H1 (cell line): ENCODE results near the gene NHP2. TPM values are rescaled to one million over a fixed set of nuclear protein-coding genes. Genes with fewer than 3 reads are reported as not detected.

Experiments
- CTCF ChIA-PET: fragments of 300-600 bp; sonication (Branson Sonifier 250); formaldehyde crosslinking; loops from one replicate; lab custom pipeline; 2021; ENCODE audit not compliant: partially characterized antibody; lab: Charles Lee
- POLR2A ChIA-PET: fragments of 300-600 bp; sonication (Branson Sonifier 250); formaldehyde crosslinking; loops from one replicate; lab custom pipeline; 2021; ENCODE audit warnings: inconsistent platforms; ENCODE audit not compliant: partially characterized antibody; lab: Charles Lee
- DNase-seq, 2 experiments: peaks; one replicate each; pipeline versions ENCODE4 v3.0.0 to v3.0.0-alpha.2; 2010 to 2022; ENCODE audit warnings: low spot score in 2 of 2, low read depth in 1 of 2, mixed read lengths in 1 of 2
- FAIRE-seq: peaks from 2 replicates; lab custom pipeline; 2011; peaks lifted over from hg19 to GRCh38; lab: Jason Lieb, UNC
- H2AFZ ChIP-seq: 2 replicates; pipeline ENCODE4 v1.8.1; 2012; ENCODE audit warnings: low read length, inconsistent platforms
- H2AK5ac ChIP-seq: 2 replicates; pipeline ENCODE4 v1.6.1; 2013; ENCODE audit warnings: low read depth, low read length
- H2BK120ac ChIP-seq: replicated peaks from 2 replicates; pipeline ENCODE3; 2013; ENCODE audit warnings: low read depth, low read length, inconsistent platforms
- H2BK12ac ChIP-seq: 2 replicates; pipeline ENCODE4 v1.6.1; 2013; ENCODE audit warnings: low read depth, low read length
- H2BK15ac ChIP-seq: 2 replicates; pipeline ENCODE4 v1.6.1; 2013; ENCODE audit warnings: low read length
- H2BK20ac ChIP-seq: 2 replicates; pipeline ENCODE4 v1.6.1; 2013; ENCODE audit warnings: low read length
- H2BK5ac ChIP-seq: 2 replicates; pipeline ENCODE4 v1.6.1; 2013; ENCODE audit warnings: low read depth, low read length
- H3K14ac ChIP-seq: 2 replicates; pipeline ENCODE4 v1.6.1; 2013; ENCODE audit warnings: inconsistent platforms; ENCODE audit not compliant: insufficient read length
- H3K18ac ChIP-seq: 2 replicates; pipeline ENCODE4 v1.6.1; 2013; ENCODE audit warnings: low read length; ENCODE audit errors: extremely low read depth
- H3K23ac ChIP-seq: 2 replicates; pipeline ENCODE4 v1.6.1; 2013; ENCODE audit warnings: inconsistent platforms; ENCODE audit not compliant: insufficient read length
- H3K23me2 ChIP-seq: 2 replicates; pipeline ENCODE4 v1.6.1; 2013; ENCODE audit warnings: low read depth, low read length
- H3K27ac ChIP-seq: 2 replicates; pipeline ENCODE4 v1.6.1; 2011; ENCODE audit warnings: low read depth, low read length, inconsistent platforms
- H3K27me3 ChIP-seq, 4 experiments: replicated peaks in 1 of 4; 1 replicate in 1 of 4; 2 replicates in 3 of 4; pipeline versions ENCODE4 v1.6.1 to v1.8.1; 2011 to 2013; ENCODE audit warnings: low read length in 3 of 4, mild to moderate bottlenecking in 3 of 4, inconsistent platforms in 2 of 4, mixed read lengths in 2 of 4, moderate library complexity in 1 of 4; ENCODE audit not compliant: control insufficient read depth in 3 of 4, insufficient read depth in 3 of 4; ENCODE audit errors: extremely low read depth in 1 of 4
- H3K36me3 ChIP-seq, 4 experiments: 2 replicates each; pipeline versions ENCODE4 v1.6.1 to v1.8.1; 2011 to 2013; ENCODE audit warnings: mild to moderate bottlenecking in 4 of 4, low read length in 3 of 4, moderate library complexity in 2 of 4, control low read depth in 1 of 4, inconsistent platforms in 1 of 4; ENCODE audit not compliant: insufficient read depth in 4 of 4, control insufficient read depth in 2 of 4
- H3K4ac ChIP-seq: replicated peaks from 2 replicates; pipeline ENCODE3; 2013; ENCODE audit warnings: low read length, low read depth, mixed read lengths, inconsistent platforms; ENCODE audit not compliant: insufficient read length
- H3K4me1 ChIP-seq, 4 experiments: replicated peaks in 1 of 4; 1 replicate in 1 of 4; 2 replicates in 3 of 4; pipeline versions ENCODE4 v1.6.1 to v1.8.1; 2011 to 2013; ENCODE audit warnings: low read length in 3 of 4, inconsistent platforms in 2 of 4, mixed read lengths in 1 of 4; ENCODE audit not compliant: insufficient read depth in 4 of 4, control insufficient read depth in 3 of 4
- H3K4me2 ChIP-seq, 2 experiments: 2 replicates each; pipeline versions ENCODE4 v1.6.1 to v1.8.1; 2011 to 2013; ENCODE audit warnings: low read depth in 2 of 2, low read length in 2 of 2, control low read depth in 1 of 2, inconsistent platforms in 1 of 2, mild to moderate bottlenecking in 1 of 2; ENCODE audit not compliant: insufficient read depth in 1 of 2
- H3K4me3 ChIP-seq, 4 experiments: fragments of 200-600, 300-600 bp in 1 of 4; sonication (generic), shearing (Covaris generic), sonication (Bioruptor Twin) in 1 of 4; 2 replicates each; pipeline versions ENCODE4 v1.5.1 to v1.8.1; 2011 to 2016; ENCODE audit warnings: low read length in 4 of 4, low read depth in 3 of 4, control low read depth in 2 of 4, inconsistent platforms in 2 of 4, mild to moderate bottlenecking in 2 of 4, mixed read lengths in 1 of 4, moderate library complexity in 1 of 4; ENCODE audit not compliant: insufficient read depth in 2 of 4; ENCODE audit errors: extremely low read depth in 1 of 4
- H3K56ac ChIP-seq: replicated peaks from 2 replicates; pipeline ENCODE3; 2013; ENCODE audit warnings: low read depth, mild to moderate bottlenecking, mixed read lengths, low read length, inconsistent platforms; ENCODE audit not compliant: insufficient read length
- H3K79me1 ChIP-seq: 2 replicates; pipeline ENCODE4 v1.6.1; 2013; ENCODE audit warnings: low read depth, low read length, control low read depth
- H3K79me2 ChIP-seq, 2 experiments: 2 replicates each; pipeline versions ENCODE4 v1.6.1 to v1.8.1; 2012 to 2013; ENCODE audit warnings: low read length in 2 of 2, mild to moderate bottlenecking in 2 of 2, inconsistent platforms in 1 of 2; ENCODE audit not compliant: insufficient read depth in 2 of 2, control insufficient read depth in 1 of 2
- H3K9ac ChIP-seq, 4 experiments: replicated peaks in 1 of 4; 1 replicate in 1 of 4; 2 replicates in 3 of 4; pipeline versions ENCODE4 v1.6.1 to v1.8.1; 2011 to 2013; ENCODE audit warnings: low read depth in 3 of 4, low read length in 3 of 4, control low read depth in 2 of 4, mild to moderate bottlenecking in 2 of 4, moderate library complexity in 2 of 4, inconsistent platforms in 1 of 4; ENCODE audit errors: extremely low read depth in 1 of 4
- H3K9me3 ChIP-seq, 2 experiments: 2 replicates each; pipeline versions ENCODE4 v1.6.1 to v1.8.1; 2012 to 2013; ENCODE audit warnings: mild to moderate bottlenecking in 2 of 2, moderate library complexity in 2 of 2, control low read depth in 1 of 2, inconsistent platforms in 1 of 2, low read depth in 1 of 2, low read length in 1 of 2, mixed read lengths in 1 of 2; ENCODE audit not compliant: insufficient read depth in 2 of 2
- H4K20me1 ChIP-seq, 2 experiments: replicated peaks in 1 of 2; 2 replicates each; pipeline versions ENCODE3 to v1.8.1; 2011 to 2013; ENCODE audit warnings: inconsistent platforms in 2 of 2, low read length in 2 of 2, mild to moderate bottlenecking in 1 of 2; ENCODE audit not compliant: insufficient read depth in 2 of 2, control insufficient read depth in 1 of 2
- H4K5ac ChIP-seq: 2 replicates; pipeline ENCODE4 v1.6.1; 2013; ENCODE audit warnings: low read length, low read depth, mixed read lengths, inconsistent platforms; ENCODE audit not compliant: insufficient read length
- H4K8ac ChIP-seq: 2 replicates; pipeline ENCODE4 v1.8.0; 2013; ENCODE audit warnings: mild to moderate bottlenecking, moderate library complexity, low read length, inconsistent platforms; ENCODE audit not compliant: insufficient read depth; ENCODE audit errors: extremely low read depth
- H4K91ac ChIP-seq: replicated peaks from 2 replicates; pipeline ENCODE3; 2013; ENCODE audit warnings: low read length, mixed read lengths, inconsistent platforms; ENCODE audit not compliant: insufficient read length
- ASH2L ChIP-seq: fragments of 200-600, 300-600 bp; sonication (generic); IDR thresholded peaks from one replicate; pipeline ENCODE4 v1.7.1; 2017; ENCODE audit warnings: low read length
- CBX5 ChIP-seq: fragments of 300-800, 300-1000 bp; sonication (generic); IDR thresholded peaks from 2 replicates; pipeline ENCODE4 v1.7.1; 2016; ENCODE audit warnings: antibody characterized with exemption, low read length, low read depth
- CTBP2 ChIP-seq: IDR thresholded peaks from 2 replicates; pipeline ENCODE4 v1.7.0; 2011; ENCODE audit warnings: borderline replicate concordance, mild to moderate bottlenecking, moderate library complexity, mixed read lengths, low read length; ENCODE audit not compliant: insufficient read depth, insufficient read length
- JUND ChIP-seq: IDR thresholded peaks from 2 replicates; pipeline ENCODE4 v1.6.1; 2011; ENCODE audit warnings: mild to moderate bottlenecking, improper control_type of control experiment, low read length
- KDM5A ChIP-seq: fragments of 200-600 bp; IDR thresholded peaks from 2 replicates; pipeline ENCODE4 v1.7.1; 2012; ENCODE audit warnings: mild to moderate bottlenecking, low read length, inconsistent platforms, mixed read lengths
- MAFK ChIP-seq: IDR thresholded peaks from 2 replicates; pipeline ENCODE4 v1.6.1; 2012; ENCODE audit warnings: low read depth, mild to moderate bottlenecking, improper control_type of control experiment, low read length
- POLR2AphosphoS5 ChIP-seq: IDR thresholded peaks from 2 replicates; pipeline ENCODE4 v1.6.1; 2011; ENCODE audit warnings: low read depth, low read length
- RAD21 ChIP-seq, 2 experiments: IDR thresholded peaks in 1 of 2; conservative IDR thresholded peaks in 1 of 2; 2 replicates each; pipeline ENCODE4 v1.6.1; 2011; ENCODE audit warnings: low read depth in 2 of 2, low read length in 2 of 2, improper control_type of control experiment in 1 of 2, inconsistent platforms in 1 of 2, mild to moderate bottlenecking in 1 of 2, moderate library complexity in 1 of 2
- SAP30 ChIP-seq: fragments of 300-600 bp; sonication (generic); IDR thresholded peaks from 2 replicates; pipeline ENCODE4 v1.7.1; 2012; ENCODE audit warnings: low read length, moderate library complexity, mild to moderate bottlenecking, inconsistent platforms; ENCODE audit not compliant: insufficient read depth, insufficient replicate concordance
- SIN3A ChIP-seq, 2 experiments: IDR thresholded peaks in 1 of 2; conservative IDR thresholded peaks in 1 of 2; 2 replicates each; pipeline ENCODE4 v1.6.1; 2011 to 2012; ENCODE audit warnings: low read length in 2 of 2, improper control_type of control experiment in 1 of 2, low read depth in 1 of 2, mild to moderate bottlenecking in 1 of 2
- SUZ12 ChIP-seq: fragments of 200-600 bp; sonication (generic); IDR thresholded peaks from 2 replicates; pipeline ENCODE4 v1.6.1; 2012; ENCODE audit warnings: mild to moderate bottlenecking, inconsistent platforms, low read length, moderate library complexity, mixed read lengths
- YY1 ChIP-seq: IDR thresholded peaks from 2 replicates; pipeline ENCODE4 v1.6.1; 2011; ENCODE audit warnings: low read depth, mild to moderate bottlenecking, low read length
- WGBS, 2 experiments: shearing (Covaris generic) in 1 of 2; methylation state at CpG; one replicate each; pipeline versions ENCODE4 v1.1.6 to v1.1.7; 2013 to 2015; ENCODE audit warnings: low lambda C conversion rate in 2 of 2, mixed read lengths in 2 of 2, inconsistent platforms in 1 of 2, low coverage in 1 of 2, missing lambda C conversion rate in 1 of 2; ENCODE audit not compliant: insufficient replicate concordance in 2 of 2, insufficient coverage in 1 of 2, insufficient read length in 1 of 2; ENCODE audit errors: extremely low coverage in 1 of 2, missing lambda C conversion rate in 1 of 2; 5-methylcytosine and 5-hydroxymethylcytosine counted together
- polyA plus RNA-seq, 7 experiments: library from polyadenylated mRNA; depleted of rRNA in 3 of 7; stranded (reverse) in 5 of 7; unstranded in 2 of 7; fragments of >200 nt in 5 of 7; fragments of 200-250 nt in 2 of 7; gene quantifications; 1 replicate in 5 of 7; 2 replicates in 1 of 7; 4 replicates in 1 of 7; pipeline versions ENCODE4 v1.2.1 to v1.2.3, GENCODE V29; 2011 to 2013; ENCODE audit warnings: missing spikeins in 2 of 7, mixed read lengths in 2 of 7
- total RNA-seq: library from RNA; stranded (reverse); fragmentation: NEBNext Ultra II Directional; extraction: Animal tissue kit (Norgen Biotek cat#: 25700); gene quantifications from 2 replicates; pipeline ENCODE4 v1.2.1, GENCODE V29; 2021

The NHP2 gene
- total and polyA plus RNA-seq, 2 of the 8 experiments (the other 6 are each of a cell fraction or from before 2014, with no cell fraction given): 241 to 263 TPM

- no peak overlapping the region for H4K8ac ChIP-seq
- H3K4me1 ChIP-seq: peaks cover 0 to 2% (median 0%) of the 10 kb centered on the region in 4 experiments; a peak in 3 of 7 replicates
- no peak overlapping the region for H2AK5ac ChIP-seq
- H3K14ac ChIP-seq: no peak overlapping the region
- no peak overlapping the region for H2AFZ ChIP-seq
- H4K91ac ChIP-seq: no peak overlapping the region
- H3K23ac ChIP-seq: no peak overlapping the region
- H3K27me3 ChIP-seq: no peaks in the 10 kb centered on the region
- H3K27ac ChIP-seq: no peak overlapping the region
- H3K23me2 ChIP-seq: no peaks in the 10 kb centered on the region
- ChIA-PET CTCF (interaction anchor here (0.7 to 24.6 kb wide), 4 partner anchors 10 to 86 kb away, joined by 3 to 515 read pairs (median 6); no protein-coding TSS in a partner anchor), POLR2A (interaction anchor here (1.0 to 40.7 kb wide), 7 partner anchors 7 to 63 kb away, joined by 3 to 1250 read pairs (median 16); partner anchors contain the start of genes HNRNPAB, N4BP3, NHP2 and RMND5B)
- H3K9me3 ChIP-seq: no peaks in the 10 kb centered on the region
- H2BK20ac ChIP-seq: no peak overlapping the region
- no peak overlapping the region for H4K5ac ChIP-seq
- WGBS, 2 experiments: 95% methylated on average over 4 of the region's 4 CpGs; no CpG with 5 or more reads in 1 of the 2 experiments
- no peak overlapping the region for H2BK12ac ChIP-seq
- FAIRE-seq (no peak), DNase-seq (no peak)
- H3K36me3 ChIP-seq: peaks cover 10 to 76% (median 41%) of the 10 kb centered on the region in 4 experiments
- no peak overlapping the region for H2BK120ac ChIP-seq
- H3K4ac ChIP-seq: no peak overlapping the region
- H2BK5ac ChIP-seq: no peak overlapping the region
- H3K4me2 ChIP-seq: no peak overlapping the region
- no peak overlapping the region for H3K56ac ChIP-seq
- H3K79me2 ChIP-seq: peaks cover 0 to 5% of the 10 kb centered on the region in 2 experiments; a peak in 1 of 4 replicates
- no peak overlapping the region for H2BK15ac ChIP-seq
- peaks cover 5% of the 10 kb centered on the region; the same call in 1 of the 2 replicates for H3K79me1 ChIP-seq
- H3K18ac ChIP-seq: no peak overlapping the region
- peaks cover 3 to 22% of the 10 kb centered on the region in 2 experiments for H4K20me1 ChIP-seq
- no peak overlapping the region for H3K4me3 ChIP-seq
- H3K9ac ChIP-seq: no peak overlapping the region
- no peak for TF ChIP-seq SAP30
- TF ChIP-seq RAD21 (IDR thresholded peaks at IDR 0.05 in 1 of 2, conservative IDR thresholded peaks at IDR 0.05 in 1 of 2; ENCODE audit: low read depth in 2 of 2, low read length in 2 of 2): no peak
- TF ChIP-seq JUND: no peak
- TF ChIP-seq POLR2AphosphoS5: no peak
- TF ChIP-seq SIN3A (conservative IDR thresholded peaks at IDR 0.05 in 1 of 2, IDR thresholded peaks at IDR 0.05 in 1 of 2; ENCODE audit: low read depth in 1 of 2, low read length in 2 of 2): no peak
- TF ChIP-seq YY1: no peak
- TF ChIP-seq ASH2L: no peak
- no peak for TF ChIP-seq MAFK
- no peak for TF ChIP-seq CBX5
- TF ChIP-seq CTBP2: no peak
- no peak for TF ChIP-seq SUZ12
- TF ChIP-seq KDM5A: no peak
These were observed 12.1 kb downstream of the NHP2 start for GRCh38 chr5:178141550-178141949.
